K562 (cell line): Measurements from ENCODE around the gene ROR2. TPM values are rescaled to one million over a fixed set of nuclear protein-coding genes. Genes with fewer than 3 reads are reported as not detected.

Experiments
- ATAC-seq: fragments of 200-7000 bp; cut with Tn5 transposase; 3 replicates; pipeline ENCODE4 v1.9.1; 2020; ENCODE audit warnings: moderate library complexity
- BruUV-seq: library from RNA; stranded (reverse); fragments of 400-500 nt; replicated peaks from 2 replicates; lab custom pipeline; 2021; lab: Mats Ljungman, UMichigan
- CTCF ChIA-PET: fragments of 300-600 bp; formaldehyde crosslinking; extraction: SDS; loops from one replicate; lab custom pipeline; 2021; ENCODE audit warnings: low intra/inter-chr PET ratio; lab: Yijun Ruan, JAX
- POLR2A ChIA-PET: fragments of 300-600, 350-650 bp; sonication (Branson Sonifier 250); formaldehyde crosslinking; extraction: SDS; loops from one replicate; lab custom pipeline; 2021; ENCODE audit warnings: antibody characterized with exemption, inconsistent platforms; lab: Yijun Ruan, JAX
- DNase-seq, 4 experiments: peaks; one replicate each; pipeline versions ENCODE4 v3.0.0 to v3.0.0-alpha.2; 2011 to 2018; ENCODE audit warnings: low spot score in 3 of 4, mixed read lengths in 3 of 4; ENCODE audit errors: extremely low read depth in 1 of 4
- FAIRE-seq: peaks from 2 replicates; lab custom pipeline; 2011; peaks lifted over from hg19 to GRCh38; lab: Jason Lieb, UNC
- H2AFZ ChIP-seq: 2 replicates; pipeline ENCODE4 v1.6.0; 2011; ENCODE audit warnings: low read depth, low read length, control low read depth, inconsistent platforms
- H3K27ac ChIP-seq: fragments of 200-600 bp; 3 replicates; pipeline ENCODE4 v1.8.0; 2011; ENCODE audit warnings: low read depth, mild to moderate bottlenecking, control low read depth, inconsistent platforms, low read length, moderate library complexity, mixed read lengths; ENCODE audit errors: extremely low read depth
- H3K27me3 ChIP-seq, 2 experiments: fragments of 300-600 bp in 1 of 2; 2 replicates in 1 of 2; 3 replicates in 1 of 2; pipeline versions ENCODE4 v1.6.0 to v1.8.0; 2011; ENCODE audit warnings: inconsistent platforms in 2 of 2, low read length in 2 of 2, mild to moderate bottlenecking in 1 of 2, mixed read lengths in 1 of 2, moderate library complexity in 1 of 2; ENCODE audit not compliant: control insufficient read depth in 2 of 2, insufficient read depth in 2 of 2
- H3K36me3 ChIP-seq: fragments of 300-600 bp; 3 replicates; pipeline ENCODE4 v1.8.0; 2011; ENCODE audit warnings: mild to moderate bottlenecking, low read length, inconsistent platforms; ENCODE audit not compliant: control insufficient read depth, insufficient read depth
- H3K4me1 ChIP-seq, 2 experiments: fragments of 200-600 bp in 1 of 2; replicated peaks in 1 of 2; 2 replicates in 1 of 2; 3 replicates in 1 of 2; pipeline versions ENCODE4 v1.5.1 to v1.8.0; 2011; ENCODE audit warnings: inconsistent platforms in 2 of 2, low read length in 2 of 2, mild to moderate bottlenecking in 1 of 2, mixed read lengths in 1 of 2, moderate library complexity in 1 of 2; ENCODE audit not compliant: control insufficient read depth in 2 of 2, insufficient read depth in 2 of 2
- H3K4me2 ChIP-seq: 2 replicates; pipeline ENCODE4 v1.6.1; 2011; ENCODE audit warnings: low read length, control low read depth, inconsistent platforms, mixed read lengths; ENCODE audit not compliant: insufficient read depth
- H3K4me3 ChIP-seq: fragments of 200-600 bp; sonication (generic), shearing (Covaris generic); 2 replicates; pipeline ENCODE4 v1.5.1; 2016; ENCODE audit warnings: control low read depth, inconsistent platforms
- H3K79me2 ChIP-seq: fragments of 200-600 bp; 3 replicates; pipeline ENCODE4 v1.8.0; 2011; ENCODE audit warnings: low read length, inconsistent platforms; ENCODE audit not compliant: control insufficient read depth, insufficient read depth
- H3K9ac ChIP-seq, 2 experiments: 2 replicates each; pipeline versions ENCODE4 v1.6.0 to v1.6.1; 2011; ENCODE audit warnings: low read depth in 2 of 2, low read length in 2 of 2, control low read depth in 1 of 2, inconsistent platforms in 1 of 2, mild to moderate bottlenecking in 1 of 2, mixed read lengths in 1 of 2; ENCODE audit not compliant: insufficient read depth in 1 of 2
- H3K9me1 ChIP-seq: one replicate; pipeline ENCODE4 v1.6.0; 2011; ENCODE audit warnings: inconsistent platforms, mild to moderate bottlenecking, low read length, moderate library complexity; ENCODE audit not compliant: control insufficient read depth, insufficient read depth
- H3K9me3 ChIP-seq: replicated peaks from 2 replicates; pipeline ENCODE4 v1.5.1; 2011; ENCODE audit warnings: low read depth, low read length, inconsistent platforms; ENCODE audit not compliant: control insufficient read depth, insufficient read depth
- H4K20me1 ChIP-seq: replicated peaks from 2 replicates; pipeline ENCODE4 v1.6.1; 2011; ENCODE audit warnings: low read length, inconsistent platforms, mixed read lengths; ENCODE audit not compliant: control insufficient read depth, insufficient read depth
- CBFA2T2 ChIP-seq: fragments of 450-650 bp; conservative IDR thresholded peaks from 2 replicates; pipeline ENCODE4 v1.6.1; 2017; ENCODE audit warnings: mild to moderate bottlenecking
- HSF4 ChIP-seq: fragments of 250-450 bp; sonication (Bioruptor Pico); IDR thresholded peaks from 2 replicates; pipeline ENCODE4 v2.1.2; 2022; ENCODE audit warnings: mild to moderate bottlenecking, moderate library complexity, borderline replicate concordance
- ILK ChIP-seq: fragments of 450-650 bp; IDR thresholded peaks from 2 replicates; pipeline ENCODE4 v1.6.1; 2016; ENCODE audit warnings: missing genetic modification characterization, low read depth, mild to moderate bottlenecking, missing compliant biosample characterization, moderate library complexity, borderline replicate concordance
- KLF10 ChIP-seq: fragments of 250-450 bp; sonication (Bioruptor Pico); IDR thresholded peaks from 2 replicates; pipeline ENCODE4 v1.6.1; 2021; ENCODE audit warnings: matching md5 sums
- NR1H2 ChIP-seq: sonication (generic); formaldehyde crosslinking; IDR thresholded peaks from 2 replicates; pipeline ENCODE4 v1.4.0; 2020; ENCODE audit warnings: mild to moderate bottlenecking, missing genetic modification reagents
- PHB2 ChIP-seq: fragments of 450-650 bp; IDR thresholded peaks from 2 replicates; pipeline ENCODE4 v1.6.1; 2017; ENCODE audit warnings: low read depth
- POLR3A ChIP-seq: IDR thresholded peaks from 2 replicates; pipeline ENCODE4 v1.6.1; 2011; ENCODE audit warnings: borderline replicate concordance, mild to moderate bottlenecking, moderate library complexity; ENCODE audit not compliant: insufficient read length, insufficient read depth; ENCODE audit errors: extremely low read depth
- PTBP1 ChIP-seq: fragments of 200-400 bp; formaldehyde crosslinking; IDR thresholded peaks from 2 replicates; pipeline ENCODE4 v1.6.1; 2017; ENCODE audit warnings: low read depth, low read length
- PYGO2 ChIP-seq: fragments of 450-650 bp; IDR thresholded peaks from 2 replicates; pipeline ENCODE4 v1.6.1; 2016; ENCODE audit warnings: mild to moderate bottlenecking, missing genetic modification characterization, moderate library complexity, missing compliant biosample characterization
- TAF7 ChIP-seq: fragments of 450-650 bp; IDR thresholded peaks from 2 replicates; pipeline ENCODE4 v1.6.1; 2016; ENCODE audit warnings: missing genetic modification characterization, missing compliant biosample characterization
- WGBS: fragments of 100-300 bp; shearing (Covaris generic); methylation state at CpG from one replicate; pipeline ENCODE4 v1.1.6; 2016; ENCODE audit warnings: low coverage, mixed read lengths; ENCODE audit not compliant: insufficient coverage; ENCODE audit errors: missing lambda C conversion rate; 5-methylcytosine and 5-hydroxymethylcytosine counted together
- in situ Hi-C: fragments of 300-500 bp; cut with MboI; formaldehyde crosslinking; loops from 4 replicates; pipeline ENCODE4 v1.15.0; 2018; ENCODE audit warnings: inconsistent platforms, mixed read lengths
- intact Hi-C: fragments of 100-400 bp; cut with micrococcal nuclease; formaldehyde crosslinking; loops from 2 replicates; pipeline ENCODE4 v1.14.2; 2022
- polyA plus RNA-seq, 8 experiments: library from polyadenylated mRNA; depleted of rRNA in 4 of 8; stranded (reverse) in 5 of 8; unstranded in 3 of 8; fragments of >200 nt; fragmentation: Nextera tagmentation in 2 of 8; fragmentation: Illumina TruSeq in 1 of 8; extraction: Ambion mirVana in 2 of 8; extraction: Trizol in 1 of 8; gene quantifications; 2 replicates each; pipeline versions ENCODE4 v1.2.1 to v1.2.3, GENCODE V29; 2011 to 2014; ENCODE audit warnings: inconsistent platforms in 1 of 8, missing spikeins in 1 of 8
- total RNA-seq, 7 experiments: library from RNA; depleted of rRNA in 6 of 7; stranded (reverse); fragments of >200 nt in 6 of 7; fragmentation: Illumina TruSeq in 2 of 7; extraction: Trizol in 2 of 7; gene quantifications; 2 replicates each; pipeline versions ENCODE4 v1.2.1 to v1.2.3, GENCODE V29; 2011 to 2021; ENCODE audit warnings: low replicate concordance in 1 of 7
- TF ChIP-seq, protein P1 (sequence below): fragments of 250-450 bp; sonication (Bioruptor Pico); IDR thresholded peaks from 2 replicates; pipeline ENCODE4 v1.8.0; 2022; ENCODE audit warnings: moderate library complexity, mild to moderate bottlenecking, inconsistent platforms

Gene ROR2
- total and polyA plus RNA-seq, 9 of the 15 experiments (the other 6 are each of a cell fraction or from before 2014, with no cell fraction given), result 5.6 to 33.8 (median 15.3) TPM

DNA sequence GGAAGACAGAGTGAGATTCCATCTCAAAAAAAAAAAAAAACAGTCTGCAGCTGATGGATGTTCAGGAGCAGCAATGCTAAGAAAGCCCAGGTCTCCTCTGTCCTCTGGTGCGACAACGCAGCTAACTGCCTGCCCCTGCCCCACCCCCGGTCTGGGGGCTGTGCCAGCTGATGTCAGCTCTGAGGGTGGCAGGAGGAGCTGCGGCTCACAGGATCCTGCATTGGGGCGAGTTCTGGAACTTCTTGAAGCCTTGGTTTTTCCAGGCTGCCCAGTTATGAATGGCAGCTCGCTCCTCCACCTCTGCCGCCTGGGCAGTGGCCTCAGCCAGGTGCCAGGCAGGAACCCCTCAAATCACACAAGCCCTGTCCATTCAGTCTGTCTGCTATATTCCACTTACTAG lies 113.5 kb downstream of the ROR2 start (continued):
- TF ChIP-seq ILK (tag) (no peak), NR1H2 (CRISPR knock-in tag) (no peak), PTBP1 (no peak), PHB2 (no peak), POLR3A (no peak), HSF4 (CRISPR knock-in tag) (no peak), CBFA2T2 (no peak)
- TF ChIP-seq, protein P1, sequence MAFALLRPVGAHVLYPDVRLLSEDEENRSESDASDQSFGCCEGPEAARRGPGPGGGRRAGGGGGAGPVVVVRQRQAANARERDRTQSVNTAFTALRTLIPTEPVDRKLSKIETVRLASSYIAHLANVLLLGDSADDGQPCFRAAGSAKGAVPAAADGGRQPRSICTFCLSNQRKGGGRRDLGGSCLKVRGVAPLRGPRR (CRISPR knock-in tag), result no peak

DNA sequence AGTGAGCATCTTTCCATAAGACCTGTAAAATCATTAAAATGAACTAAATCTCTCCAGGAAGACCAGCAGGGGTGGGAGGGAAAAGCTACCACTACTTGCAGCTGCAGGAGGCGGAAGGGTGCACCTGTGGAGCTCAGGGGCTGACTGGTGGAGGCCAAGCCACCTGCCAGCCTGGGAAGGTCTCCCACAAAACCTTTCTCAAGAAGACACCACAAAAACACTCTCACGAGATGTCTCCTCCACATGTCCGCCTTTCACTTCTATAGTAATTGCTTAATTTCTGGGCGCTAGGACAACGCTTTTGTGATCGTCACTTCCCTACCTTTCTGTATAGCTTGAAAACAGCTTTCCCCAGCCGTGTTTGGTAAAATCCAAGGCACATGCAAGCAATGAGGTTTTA lies 114.4 kb downstream of the ROR2 start:
- ChIA-PET CTCF (no interaction called here), POLR2A (interaction anchor here (0.7 kb wide), 1 partner anchor 291 kb away, joined by 4 read pairs; no protein-coding TSS in a partner anchor)
- no peak overlapping the region for H3K4me3 ChIP-seq
- H2AFZ ChIP-seq, result no peak overlapping the region
- no peaks in the 10 kb centered on the region for H3K27me3 ChIP-seq
- H3K79me2 ChIP-seq, result peaks cover 61% of the 10 kb centered on the region
- in situ Hi-C loops (no loop called here), intact Hi-C loops (no loop called here)
- WGBS, result 85% methylated on average over 7 of the region's 7 CpGs
- no TSS peak for BruUV-seq
- H3K36me3 ChIP-seq, result 0 out of 3 replicates have a peak, but pooled peaks cover 3% of the 10 kb centered on the region
- peaks cover 14 to 33% of the 10 kb centered on the region in 2 experiments; a peak in 4 of 5 replicates for H3K4me1 ChIP-seq
- no peak overlapping the region for H3K4me2 ChIP-seq
- TF ChIP-seq PYGO2 (tag) (no peak), KLF10 (CRISPR knock-in tag) (no peak), TAF7 (tag) (no peak)
- no peaks in the 10 kb centered on the region for H3K9me3 ChIP-seq
- no peak overlapping the region; a peak in 1 of 4 replicates for H3K9ac ChIP-seq
- ATAC-seq (no peak), FAIRE-seq (no peak), DNase-seq (no peak)
- peaks cover 28% of the 10 kb centered on the region for H4K20me1 ChIP-seq
- no peak overlapping the region for H3K27ac ChIP-seq
- no peaks in the 10 kb centered on the region for H3K9me1 ChIP-seq
